HCT116 (cell line): ENCODE data around the gene E2F1.

Source experiments
- ELF1 ChIP-seq: IDR thresholded peaks from 2 replicates; pipeline ENCODE4 v1.6.1; 2012; ENCODE audit warnings: low read depth, borderline replicate concordance
- EZH2 ChIP-seq: fragments of 200-600 bp; sonication (generic); IDR thresholded peaks from 2 replicates; pipeline ENCODE4 v1.6.1; 2017; ENCODE audit warnings: antibody characterized with exemption, mixed run types
- POLR2A ChIP-seq: IDR thresholded peaks from 2 replicates; pipeline ENCODE4 v1.7.0; 2011; ENCODE audit warnings: borderline replicate concordance; ENCODE audit not compliant: insufficient read depth, insufficient read length; ENCODE audit errors: extremely low read depth
- SP1 ChIP-seq: IDR thresholded peaks from 2 replicates; pipeline ENCODE4 v1.6.1; 2012; ENCODE audit warnings: low read depth
- TF ChIP-seq, protein P1 (sequence below), 3 experiments: fragments of 200-600 bp in 1 of 3; sonication (generic) in 1 of 3; IDR thresholded peaks in 2 of 3; conservative IDR thresholded peaks in 1 of 3; 2 replicates each; pipeline ENCODE4 v1.5.1; 2012 to 2017; ENCODE audit warnings: low read depth in 2 of 3, low read length in 2 of 3, antibody characterized with exemption in 1 of 3, borderline replicate concordance in 1 of 3, control low read depth in 1 of 3, mild to moderate bottlenecking in 1 of 3, mixed read lengths in 1 of 3, mixed run types in 1 of 3, moderate library complexity in 1 of 3; ENCODE audit not compliant: insufficient read depth in 1 of 3
- TF ChIP-seq, protein P2 (sequence below): IDR thresholded peaks from 2 replicates; pipeline ENCODE4 v1.6.1; 2011; ENCODE audit warnings: mild to moderate bottlenecking, low read length, moderate library complexity; ENCODE audit not compliant: insufficient replicate concordance; ENCODE audit errors: extremely low read depth
- TF ChIP-seq, protein P3 (sequence below): IDR thresholded peaks from 2 replicates; pipeline ENCODE4 v1.6.1; 2012
- TF ChIP-seq, protein P4 (sequence below): IDR thresholded peaks from 2 replicates; pipeline ENCODE4 v1.6.1; 2012

DNA sequence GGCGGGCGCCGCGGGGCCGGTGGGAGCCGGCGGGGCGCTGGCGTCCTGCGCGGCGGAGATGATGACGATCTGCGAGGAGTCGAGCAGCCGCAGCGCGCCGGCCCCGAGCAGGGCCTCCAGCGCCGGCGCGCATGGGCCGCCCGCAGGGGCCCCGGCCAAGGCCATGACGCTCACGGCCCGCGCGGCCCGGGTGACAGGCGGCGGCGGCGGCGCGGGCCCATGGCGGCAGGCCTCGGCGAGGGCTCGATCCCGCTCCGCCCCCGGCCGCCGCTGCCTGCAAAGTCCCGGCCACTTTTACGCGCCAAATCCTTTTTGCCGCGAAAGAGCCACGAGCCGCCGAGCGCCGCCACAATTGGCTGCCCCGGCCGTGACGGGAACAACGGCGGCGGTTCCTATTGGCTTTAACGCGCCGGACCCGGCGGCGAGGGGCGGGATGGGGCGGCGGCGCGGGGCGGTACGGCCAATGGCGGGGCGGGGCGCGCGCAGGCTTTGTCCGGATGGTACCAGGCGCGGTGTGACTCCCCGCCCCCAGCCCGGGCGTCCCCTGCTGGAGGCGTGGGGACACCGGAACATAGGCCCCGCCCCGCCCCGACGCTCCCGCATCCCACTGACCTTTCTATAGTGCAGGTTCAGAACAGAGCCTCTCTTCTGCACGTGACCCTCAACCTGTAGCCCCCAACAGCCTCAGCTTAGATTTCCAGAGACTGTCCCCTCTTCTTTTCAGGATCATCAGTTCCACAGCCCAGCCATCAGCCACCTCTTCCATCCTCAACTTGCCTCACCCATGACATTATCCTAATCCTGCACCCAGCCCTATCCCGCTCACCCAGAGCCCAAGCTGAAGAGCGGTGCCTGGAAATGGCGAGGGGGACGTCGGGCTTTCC lies at the start of gene E2F1:
- TF ChIP-seq SP1: peak; percentile 83
- TF ChIP-seq, protein P1, sequence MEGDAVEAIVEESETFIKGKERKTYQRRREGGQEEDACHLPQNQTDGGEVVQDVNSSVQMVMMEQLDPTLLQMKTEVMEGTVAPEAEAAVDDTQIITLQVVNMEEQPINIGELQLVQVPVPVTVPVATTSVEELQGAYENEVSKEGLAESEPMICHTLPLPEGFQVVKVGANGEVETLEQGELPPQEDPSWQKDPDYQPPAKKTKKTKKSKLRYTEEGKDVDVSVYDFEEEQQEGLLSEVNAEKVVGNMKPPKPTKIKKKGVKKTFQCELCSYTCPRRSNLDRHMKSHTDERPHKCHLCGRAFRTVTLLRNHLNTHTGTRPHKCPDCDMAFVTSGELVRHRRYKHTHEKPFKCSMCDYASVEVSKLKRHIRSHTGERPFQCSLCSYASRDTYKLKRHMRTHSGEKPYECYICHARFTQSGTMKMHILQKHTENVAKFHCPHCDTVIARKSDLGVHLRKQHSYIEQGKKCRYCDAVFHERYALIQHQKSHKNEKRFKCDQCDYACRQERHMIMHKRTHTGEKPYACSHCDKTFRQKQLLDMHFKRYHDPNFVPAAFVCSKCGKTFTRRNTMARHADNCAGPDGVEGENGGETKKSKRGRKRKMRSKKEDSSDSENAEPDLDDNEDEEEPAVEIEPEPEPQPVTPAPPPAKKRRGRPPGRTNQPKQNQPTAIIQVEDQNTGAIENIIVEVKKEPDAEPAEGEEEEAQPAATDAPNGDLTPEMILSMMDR (IDR thresholded peaks at IDR 0.05 in 2 of 3, conservative IDR thresholded peaks at IDR 0.05 in 1 of 3; ENCODE audit: borderline replicate concordance in 1 of 3, insufficient read depth in 1 of 3, low read depth in 2 of 3, low read length in 2 of 3): no peak; a peak in 1 of 6 replicates
- TF ChIP-seq EZH2: no peak
- TF ChIP-seq, protein P2, sequence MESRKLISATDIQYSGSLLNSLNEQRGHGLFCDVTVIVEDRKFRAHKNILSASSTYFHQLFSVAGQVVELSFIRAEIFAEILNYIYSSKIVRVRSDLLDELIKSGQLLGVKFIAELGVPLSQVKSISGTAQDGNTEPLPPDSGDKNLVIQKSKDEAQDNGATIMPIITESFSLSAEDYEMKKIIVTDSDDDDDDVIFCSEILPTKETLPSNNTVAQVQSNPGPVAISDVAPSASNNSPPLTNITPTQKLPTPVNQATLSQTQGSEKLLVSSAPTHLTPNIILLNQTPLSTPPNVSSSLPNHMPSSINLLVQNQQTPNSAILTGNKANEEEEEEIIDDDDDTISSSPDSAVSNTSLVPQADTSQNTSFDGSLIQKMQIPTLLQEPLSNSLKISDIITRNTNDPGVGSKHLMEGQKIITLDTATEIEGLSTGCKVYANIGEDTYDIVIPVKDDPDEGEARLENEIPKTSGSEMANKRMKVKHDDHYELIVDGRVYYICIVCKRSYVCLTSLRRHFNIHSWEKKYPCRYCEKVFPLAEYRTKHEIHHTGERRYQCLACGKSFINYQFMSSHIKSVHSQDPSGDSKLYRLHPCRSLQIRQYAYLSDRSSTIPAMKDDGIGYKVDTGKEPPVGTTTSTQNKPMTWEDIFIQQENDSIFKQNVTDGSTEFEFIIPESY: no peak
- TF ChIP-seq, protein P3, sequence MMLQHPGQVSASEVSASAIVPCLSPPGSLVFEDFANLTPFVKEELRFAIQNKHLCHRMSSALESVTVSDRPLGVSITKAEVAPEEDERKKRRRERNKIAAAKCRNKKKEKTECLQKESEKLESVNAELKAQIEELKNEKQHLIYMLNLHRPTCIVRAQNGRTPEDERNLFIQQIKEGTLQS: no peak
- no peak for TF ChIP-seq ELF1
- TF ChIP-seq POLR2A: peak; percentile 1
- TF ChIP-seq, protein P4, sequence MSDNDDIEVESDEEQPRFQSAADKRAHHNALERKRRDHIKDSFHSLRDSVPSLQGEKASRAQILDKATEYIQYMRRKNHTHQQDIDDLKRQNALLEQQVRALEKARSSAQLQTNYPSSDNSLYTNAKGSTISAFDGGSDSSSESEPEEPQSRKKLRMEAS: peak; percentile 92
